ENCODE measurements around the gene GLT6D1. TPM values are rescaled to one million over a fixed set of nuclear protein-coding genes. Genes with fewer than 3 reads are reported as not detected.
"Not testable (repeated sequence)": the region's sequence is repeated elsewhere in the genome, so short reads cannot be mapped to it uniquely, and the experiment has no call there.

The GLT6D1 gene
- total RNA-seq, 2 experiments from 2014 or later, result not detected

- H3K9me3 Mint-ChIP-seq, result peaks cover 19% of the 10 kb centered on the region
- intact Hi-C loops (cut with micrococcal nuclease), result no loop called here
- peaks cover 4% of the 10 kb centered on the region for H3K36me3 Mint-ChIP-seq (ENCODE audit: low read depth)
- no peak overlapping the region for H3K27ac Mint-ChIP-seq
- no peak for DNase-seq
- no peak overlapping the region for H3K4me3 Mint-ChIP-seq
- peaks cover 35% of the 10 kb centered on the region for H3K27me3 Mint-ChIP-seq (ENCODE audit: low read depth)
- CTCF ChIA-PET, result no interaction called here
- H3K4me1 Mint-ChIP-seq (ENCODE audit: low read depth), result no peaks in the 10 kb centered on the region
Observed at GRCh38 chr9:135641047-135641446, 1.7 kb upstream of the GLT6D1 start.

- H3K4me1 Mint-ChIP-seq (ENCODE audit: low read depth); CTCF ChIA-PET; intact Hi-C loops (cut with micrococcal nuclease); H3K4me3 Mint-ChIP-seq; H3K36me3 Mint-ChIP-seq (ENCODE audit: low read depth); DNase-seq; H3K9me3 Mint-ChIP-seq; H3K27ac Mint-ChIP-seq: not testable (repeated sequence)
- peaks cover 32% of the 10 kb centered on the region for H3K27me3 Mint-ChIP-seq (ENCODE audit: low read depth)
Observed at GRCh38 chr9:135636930-135637530, 2.3 kb downstream of the GLT6D1 start.

- Mint-ChIP-seq H3K9me3 (peaks cover 9% of the 10 kb centered on the region), H3K36me3 (ENCODE audit: low read depth) (no peaks in the 10 kb centered on the region), H3K27me3 (ENCODE audit: low read depth) (peaks cover 24% of the 10 kb centered on the region), H3K4me1 (ENCODE audit: low read depth) (no peaks in the 10 kb centered on the region), H3K27ac (no peak overlapping the region), H3K4me3 (no peak overlapping the region)
- no peak for DNase-seq
- intact Hi-C loops (cut with micrococcal nuclease), result no loop called here
- CTCF ChIA-PET, result no interaction called here
Observed at GRCh38 chr9:135632841-135633240, 6.5 kb downstream of the GLT6D1 start.

- H3K9me3 Mint-ChIP-seq, result peaks cover 17% of the 10 kb centered on the region
- no peaks in the 10 kb centered on the region for H3K36me3 Mint-ChIP-seq (ENCODE audit: low read depth)
Observed at GRCh38 chr9:135624282-135624681, 15.1 kb downstream of the GLT6D1 start.

GRCh38 chr9:135622415-135623020 is 16.8 kb downstream of the GLT6D1 start:
- no peak for DNase-seq
- CTCF ChIA-PET, result interaction anchor here (0.6 to 0.7 kb wide), 2 partner anchors 27 to 36 kb away, joined by 3 read pairs; no protein-coding TSS in a partner anchor
- H3K4me3 Mint-ChIP-seq, result no peak overlapping the region
- peaks cover 10% of the 10 kb centered on the region for H3K9me3 Mint-ChIP-seq
- no peaks in the 10 kb centered on the region for H3K36me3 Mint-ChIP-seq (ENCODE audit: low read depth)
- intact Hi-C loops (cut with micrococcal nuclease), result no loop called here
- no peak overlapping the region for H3K27ac Mint-ChIP-seq
- peaks cover 5% of the 10 kb centered on the region for H3K27me3 Mint-ChIP-seq (ENCODE audit: low read depth)
- H3K4me1 Mint-ChIP-seq (ENCODE audit: low read depth), result no peaks in the 10 kb centered on the region

More at GRCh38 chr9:135624282-135624681, 15.1 kb downstream of the GLT6D1 start:
- Mint-ChIP-seq H3K4me1 (ENCODE audit: low read depth) (no peaks in the 10 kb centered on the region), H3K4me3 (no peak overlapping the region), H3K27ac (no peak overlapping the region), H3K27me3 (ENCODE audit: low read depth) (peaks cover 5% of the 10 kb centered on the region)
- no peak for DNase-seq
- CTCF ChIA-PET, result interaction anchor here (0.9 kb wide), 1 partner anchor 21 kb away, joined by 3 read pairs; no protein-coding TSS in a partner anchor
- intact Hi-C loops (cut with micrococcal nuclease), result no loop called here

GRCh38 chr9:135620558-135620957 is 18.8 kb downstream of the GLT6D1 start:
- DNase-seq, result no peak
- CTCF ChIA-PET, result no interaction called here
- Mint-ChIP-seq H3K4me1 (ENCODE audit: low read depth) (no peaks in the 10 kb centered on the region), H3K27me3 (ENCODE audit: low read depth) (no peaks in the 10 kb centered on the region), H3K9me3 (no peaks in the 10 kb centered on the region), H3K27ac (no peak overlapping the region), H3K36me3 (ENCODE audit: low read depth) (no peaks in the 10 kb centered on the region), H3K4me3 (no peak overlapping the region)
- intact Hi-C loops (cut with micrococcal nuclease), result no loop called here

GRCh38 chr9:135619599-135619886 is 19.8 kb downstream of the GLT6D1 start:
- Mint-ChIP-seq H3K9me3 (no peaks in the 10 kb centered on the region), H3K4me1 (ENCODE audit: low read depth) (no peaks in the 10 kb centered on the region), H3K27me3 (ENCODE audit: low read depth) (no peaks in the 10 kb centered on the region), H3K4me3 (no peak overlapping the region), H3K36me3 (ENCODE audit: low read depth) (no peaks in the 10 kb centered on the region), H3K27ac (no peak overlapping the region)
- CTCF ChIA-PET, result no interaction called here
- DNase-seq, result no peak
- intact Hi-C loops (cut with micrococcal nuclease), result no loop called here

- Mint-ChIP-seq H3K9me3 (no peaks in the 10 kb centered on the region), H3K36me3 (ENCODE audit: low read depth) (no peaks in the 10 kb centered on the region), H3K4me1 (ENCODE audit: low read depth) (no peaks in the 10 kb centered on the region), H3K4me3 (no peak overlapping the region), H3K27me3 (ENCODE audit: low read depth) (no peaks in the 10 kb centered on the region), H3K27ac (no peak overlapping the region)
- CTCF ChIA-PET, result no interaction called here
- no peak for DNase-seq
- intact Hi-C loops (cut with micrococcal nuclease), result no loop called here
Observed at GRCh38 chr9:135618866-135619598, 20.3 kb downstream of the GLT6D1 start.

GRCh38 chr9:135617991-135618411 is 21.3 kb downstream of the GLT6D1 start:
- no peaks in the 10 kb centered on the region for H3K27me3 Mint-ChIP-seq (ENCODE audit: low read depth)
- H3K36me3 Mint-ChIP-seq (ENCODE audit: low read depth), result no peaks in the 10 kb centered on the region
- H3K4me1 Mint-ChIP-seq (ENCODE audit: low read depth), result no peaks in the 10 kb centered on the region
- no peaks in the 10 kb centered on the region for H3K9me3 Mint-ChIP-seq
- DNase-seq, result no peak
- no peak overlapping the region for H3K27ac Mint-ChIP-seq
- intact Hi-C loops (cut with micrococcal nuclease), result no loop called here
- CTCF ChIA-PET, result no interaction called here
- no peak overlapping the region for H3K4me3 Mint-ChIP-seq

GRCh38 chr9:135617538-135617900 is 21.8 kb downstream of the GLT6D1 start:
- CTCF ChIA-PET, result no interaction called here
- no peaks in the 10 kb centered on the region for H3K27me3 Mint-ChIP-seq (ENCODE audit: low read depth)
- intact Hi-C loops (cut with micrococcal nuclease), result no loop called here
- no peak overlapping the region for H3K4me3 Mint-ChIP-seq
- no peaks in the 10 kb centered on the region for H3K36me3 Mint-ChIP-seq (ENCODE audit: low read depth)
- H3K27ac Mint-ChIP-seq, result no peak overlapping the region
- H3K4me1 Mint-ChIP-seq (ENCODE audit: low read depth), result no peaks in the 10 kb centered on the region
- no peak for DNase-seq
- no peaks in the 10 kb centered on the region for H3K9me3 Mint-ChIP-seq

- CTCF ChIA-PET, result interaction anchor here (0.6 kb wide), 1 partner anchor 13 kb away, joined by 5 read pairs; no protein-coding TSS in a partner anchor
- Mint-ChIP-seq H3K4me1 (ENCODE audit: low read depth) (no peaks in the 10 kb centered on the region), H3K27ac (no peak overlapping the region), H3K27me3 (ENCODE audit: low read depth) (no peaks in the 10 kb centered on the region), H3K9me3 (no peaks in the 10 kb centered on the region), H3K4me3 (no peak overlapping the region), H3K36me3 (ENCODE audit: low read depth) (no peaks in the 10 kb centered on the region)
- DNase-seq, result no peak
- intact Hi-C loops (cut with micrococcal nuclease), result no loop called here
Observed at GRCh38 chr9:135616619-135617537, 22.5 kb downstream of the GLT6D1 start.

Data from activated naive CD4-positive, alpha-beta T cell treated with anti-CD3 and anti-CD28 coated beads for 36 hours (primary cell).